Right lobe of liver (tissue), 6 donors: ENCODE data around the gene CRYAB. TPM values are rescaled to one million over a fixed set of nuclear protein-coding genes. Genes with fewer than 3 reads are reported as not detected.

Experiments used
- ATAC-seq, 4 donors: fragments of 200-7000 bp; cut with Tn5 transposase; one replicate each; pipeline ENCODE4 v1.9.1; 2020; ENCODE audit warnings: mild to moderate bottlenecking in 4 of 4, moderate library complexity in 4 of 4
- DNase-seq, 3 donors: peaks; one replicate each; pipeline ENCODE4 v3.0.0-alpha.2; 2020
- H3K27ac ChIP-seq, 3 donors: fragments of 200-600 bp; one replicate each; pipeline ENCODE4 v1.8.0; 2022
- H3K27me3 ChIP-seq, 2 donors: fragments of 200-600 bp; one replicate each; pipeline ENCODE4 v1.8.0; 2022
- H3K36me3 ChIP-seq, 4 donors: fragments of 200-600 bp; sonication (generic) in 1 of 4; one replicate each; pipeline versions ENCODE4 v1.5.1 to v1.8.0; 2017 to 2022; ENCODE audit warnings: control low read depth in 1 of 4
- H3K4me1 ChIP-seq, 4 donors: fragments of 200-600 bp; sonication (generic) in 1 of 4; one replicate each; pipeline versions ENCODE4 v1.5.1 to v1.8.0; 2017 to 2022; ENCODE audit warnings: control low read depth in 1 of 4
- H3K4me3 ChIP-seq, 3 donors: fragments of 200-600 bp; one replicate each; pipeline ENCODE4 v1.8.0; 2022
- H3K9me3 ChIP-seq, 4 donors: fragments of 200-600 bp; sonication (generic) in 1 of 4; one replicate each; pipeline versions ENCODE4 v1.5.1 to v1.8.0; 2017 to 2022; ENCODE audit warnings: control low read depth in 1 of 4
- POLR2A ChIP-seq: fragments of 450-650 bp; IDR thresholded peaks from one replicate; pipeline ENCODE4 v1.6.1; 2017; ENCODE audit warnings: antibody characterized with exemption, mild to moderate bottlenecking
- WGBS: methylation state at CpG from one replicate; pipeline ENCODE4 v1.1.6; 2018; ENCODE audit warnings: low coverage, low lambda C conversion rate; ENCODE audit not compliant: insufficient coverage; ENCODE audit errors: missing lambda C conversion rate; 5-methylcytosine and 5-hydroxymethylcytosine counted together
- intact Hi-C, 2 donors: fragments of 100-400 bp; cut with DNase I; formaldehyde crosslinking; loops; one replicate each; pipeline versions ENCODE4 v1.11.2 to v1.14.1; 2022
- long read RNA-seq: library from polyadenylated mRNA; unstranded; transcript quantifications from one replicate; pipeline ENCODE4 v2.0.0, GENCODE V29; 2019
- total RNA-seq, 6 experiments: library from RNA; depleted of rRNA in 2 of 6; stranded (reverse); fragments of >200 nt in 2 of 6; fragmentation: NEBNext Ultra II Directional in 3 of 6; extraction: Animal tissue kit (Norgen Biotek cat#: 25700) in 3 of 6; gene quantifications; one replicate each; pipeline versions ENCODE4 v1.1.0 to v1.2.4, GENCODE V29; 2016 to 2023
- TF ChIP-seq, protein P1 (sequence below), 4 donors: fragments of 200-600 bp in 3 of 4; fragments of 450-650 bp in 1 of 4; IDR thresholded peaks; one replicate each; pipeline versions ENCODE4 v1.5.1 to v1.8.0; 2016 to 2022; ENCODE audit warnings: antibody characterized with exemption in 4 of 4, mild to moderate bottlenecking in 2 of 4
- donor health status: DM: no; HTN: yes; CAD: no.
- donor health status: DM: no; HTN: no; CAD: no.
- donor health status: DM: no; HTN: no; CAD: no.
- donor health status: DM: no; HTN: yes; CAD: no.
- donor health status: DM: no; HTN: yes; CAD: no.

CRYAB gene, protein sequence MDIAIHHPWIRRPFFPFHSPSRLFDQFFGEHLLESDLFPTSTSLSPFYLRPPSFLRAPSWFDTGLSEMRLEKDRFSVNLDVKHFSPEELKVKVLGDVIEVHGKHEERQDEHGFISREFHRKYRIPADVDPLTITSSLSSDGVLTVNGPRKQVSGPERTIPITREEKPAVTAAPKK
- 10 to 100 TPM in 2 of 6 experiments, 1 to 10 TPM in 4; 3.6 to 10.5 (median 6.7) TPM for total RNA-seq
- long read RNA-seq, partial matches to known transcripts: 0 of 4 reads
- long read RNA-seq, other reads (novel, unspliced or antisense): 0 of 4 reads

DNA sequence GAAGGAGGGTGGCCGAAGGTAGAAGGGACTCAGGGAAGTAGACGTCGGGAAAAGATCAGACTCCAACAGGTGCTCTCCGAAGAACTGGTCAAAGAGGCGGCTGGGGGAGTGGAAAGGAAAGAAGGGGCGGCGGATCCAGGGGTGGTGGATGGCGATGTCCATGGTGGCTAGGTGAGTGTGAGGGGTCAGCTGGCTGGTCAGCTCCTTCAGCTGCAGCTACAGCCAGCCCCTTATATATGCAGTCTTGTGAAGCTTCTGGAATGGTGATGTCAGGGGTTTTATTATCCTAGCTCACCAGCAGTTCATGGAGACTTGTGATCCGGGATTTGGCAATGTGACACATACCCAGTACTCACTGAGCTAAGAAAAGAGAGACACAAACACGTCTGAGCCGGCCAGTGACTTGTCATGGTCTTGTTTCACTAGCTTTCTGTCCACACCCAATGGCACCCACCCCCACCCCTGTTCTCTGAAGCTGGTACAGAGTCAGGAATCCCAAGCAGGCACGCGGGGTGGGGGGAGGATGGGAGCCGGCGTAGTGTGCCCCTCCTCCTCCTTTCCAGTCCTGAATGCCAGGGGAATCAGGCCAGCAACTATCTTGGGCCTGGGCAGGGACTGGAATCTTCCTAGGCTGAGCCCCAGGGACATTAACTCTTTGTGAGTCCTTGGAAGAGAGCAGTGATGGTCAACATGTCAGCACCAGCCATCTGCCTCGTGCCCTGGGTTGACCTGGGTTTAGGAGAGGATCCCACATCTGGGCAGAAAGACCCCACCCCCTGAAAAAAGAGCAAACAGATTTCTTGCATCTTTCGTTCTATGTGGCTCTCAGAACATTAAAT is at the start of gene CRYAB:
Gene CRYAB (minus strand): TSS at position 208 of the 839 bp plus-strand sequence. CDS start 46 bp downstream, at position 162.
- Histone ChIP-seq H3K4me1 (no peaks in the 10 kb centered on the region), H3K27ac (peak within 1 kb of the TSS; percentile 24 to 60 (median 51)), H3K4me3 (peak within 1 kb of the TSS; percentile 7 to 18 (median 7)), H3K27me3 (no peaks in the 10 kb centered on the region), H3K36me3 (no peaks in the 10 kb centered on the region), H3K9me3 (no peaks in the 10 kb centered on the region)
- TF ChIP-seq, protein P1, sequence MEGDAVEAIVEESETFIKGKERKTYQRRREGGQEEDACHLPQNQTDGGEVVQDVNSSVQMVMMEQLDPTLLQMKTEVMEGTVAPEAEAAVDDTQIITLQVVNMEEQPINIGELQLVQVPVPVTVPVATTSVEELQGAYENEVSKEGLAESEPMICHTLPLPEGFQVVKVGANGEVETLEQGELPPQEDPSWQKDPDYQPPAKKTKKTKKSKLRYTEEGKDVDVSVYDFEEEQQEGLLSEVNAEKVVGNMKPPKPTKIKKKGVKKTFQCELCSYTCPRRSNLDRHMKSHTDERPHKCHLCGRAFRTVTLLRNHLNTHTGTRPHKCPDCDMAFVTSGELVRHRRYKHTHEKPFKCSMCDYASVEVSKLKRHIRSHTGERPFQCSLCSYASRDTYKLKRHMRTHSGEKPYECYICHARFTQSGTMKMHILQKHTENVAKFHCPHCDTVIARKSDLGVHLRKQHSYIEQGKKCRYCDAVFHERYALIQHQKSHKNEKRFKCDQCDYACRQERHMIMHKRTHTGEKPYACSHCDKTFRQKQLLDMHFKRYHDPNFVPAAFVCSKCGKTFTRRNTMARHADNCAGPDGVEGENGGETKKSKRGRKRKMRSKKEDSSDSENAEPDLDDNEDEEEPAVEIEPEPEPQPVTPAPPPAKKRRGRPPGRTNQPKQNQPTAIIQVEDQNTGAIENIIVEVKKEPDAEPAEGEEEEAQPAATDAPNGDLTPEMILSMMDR (IDR thresholded peaks at IDR 0.05): no peak
- TF ChIP-seq POLR2A: no peak
- intact Hi-C loops: no loop called here
- ATAC-seq (peak; percentile 54 to 69 (median 56)), DNase-seq (peak in 1 of 3 donors; percentile 52)
- WGBS: 70% methylated on average over 8 of the region's 17 CpGs

DNA sequence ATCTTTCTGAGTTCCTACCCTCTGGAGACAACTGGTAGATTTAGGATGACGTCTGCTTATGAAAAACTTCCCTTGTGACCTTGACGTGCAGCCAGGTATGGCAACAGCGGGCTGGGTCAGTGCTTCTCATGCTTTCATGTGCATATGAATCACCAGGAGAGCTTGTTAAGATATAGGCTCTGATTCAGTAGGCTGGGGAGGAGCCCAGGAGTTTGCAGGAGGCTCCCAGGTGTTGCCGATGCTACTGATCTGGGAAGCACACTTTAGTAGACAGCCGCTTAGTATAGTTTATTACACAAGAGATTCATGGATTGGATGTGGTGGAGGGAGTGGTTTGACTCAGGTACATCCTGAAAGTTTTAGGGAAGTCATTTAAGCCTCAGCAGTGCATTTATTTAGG is 49.3 kb upstream of the CRYAB start:
- no peak overlapping the region for H3K4me3 ChIP-seq
- 38% methylated on average over 5 of the region's 5 CpGs for WGBS
- ATAC-seq: peak; percentile 58 to 94 (median 68)
- intact Hi-C loops: no loop called here
- TF ChIP-seq POLR2A: no peak
- TF ChIP-seq, protein P1 (IDR thresholded peaks at IDR 0.05): no peak
- no peaks in the 10 kb centered on the region for H3K36me3 ChIP-seq
- DNase-seq: peak in 1 of 3 donors; percentile 45
- H3K27me3 ChIP-seq: no peaks in the 10 kb centered on the region
- peak overlapping the region in 1 of 3 donors; percentile 81 for H3K27ac ChIP-seq
- peaks cover 0 to 19% (median 7%) of the 10 kb centered on the region in 4 donors for H3K4me1 ChIP-seq
- H3K9me3 ChIP-seq: no peaks in the 10 kb centered on the region

DNA sequence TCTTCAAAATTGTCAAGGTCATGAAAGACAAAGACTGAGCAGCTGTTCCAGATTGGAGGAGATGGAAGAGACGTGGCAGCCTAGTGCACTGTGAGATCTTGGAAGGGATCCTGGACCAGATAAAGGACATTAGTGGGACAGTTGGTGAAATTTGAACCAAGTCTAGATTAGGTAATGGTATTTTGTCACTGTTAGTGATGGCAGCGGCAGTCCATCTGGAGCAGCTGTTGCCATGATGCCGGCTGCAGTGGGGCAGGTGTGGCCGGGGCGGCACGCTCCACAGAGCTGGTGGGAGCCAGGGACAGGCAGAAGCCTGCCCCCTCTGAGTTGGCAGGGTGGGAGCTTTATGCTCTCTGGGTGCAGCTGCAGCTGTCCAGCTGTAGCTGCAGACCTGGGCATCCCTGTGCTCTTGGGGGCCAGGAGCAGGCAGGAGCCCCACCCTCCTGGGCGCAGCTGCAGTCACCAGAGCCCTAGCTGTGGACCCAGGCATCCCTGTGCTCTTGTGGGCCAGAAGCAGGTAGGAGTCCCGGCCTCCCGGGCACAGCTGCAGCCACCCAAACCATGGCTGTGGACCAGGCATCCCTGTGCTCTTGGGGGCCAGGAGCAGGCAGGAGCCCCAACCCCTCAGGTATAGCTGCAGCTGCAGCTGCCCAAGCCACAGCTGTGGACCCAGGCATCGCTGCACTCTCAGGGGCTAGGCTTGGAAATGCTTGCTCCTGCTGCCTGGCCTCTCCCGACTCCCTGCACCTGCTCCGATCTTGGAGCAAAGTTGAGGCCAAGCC is 46.3 kb upstream of the CRYAB start:
- Histone ChIP-seq H3K4me1 (peaks cover 0 to 19% (median 7%) of the 10 kb centered on the region in 4 donors), H3K4me3 (no peak overlapping the region), H3K27ac (no peak overlapping the region), H3K9me3 (no peaks in the 10 kb centered on the region), H3K36me3 (no peaks in the 10 kb centered on the region), H3K27me3 (no peaks in the 10 kb centered on the region)
- intact Hi-C loops: no loop called here
- no peak for DNase-seq
- TF ChIP-seq, protein P1 (IDR thresholded peaks at IDR 0.05): no peak
- no peak for TF ChIP-seq POLR2A
- ATAC-seq: peak in 2 of 4 donors; percentile 31 to 51
- 69% methylated on average over 2 of the region's 12 CpGs for WGBS

DNA sequence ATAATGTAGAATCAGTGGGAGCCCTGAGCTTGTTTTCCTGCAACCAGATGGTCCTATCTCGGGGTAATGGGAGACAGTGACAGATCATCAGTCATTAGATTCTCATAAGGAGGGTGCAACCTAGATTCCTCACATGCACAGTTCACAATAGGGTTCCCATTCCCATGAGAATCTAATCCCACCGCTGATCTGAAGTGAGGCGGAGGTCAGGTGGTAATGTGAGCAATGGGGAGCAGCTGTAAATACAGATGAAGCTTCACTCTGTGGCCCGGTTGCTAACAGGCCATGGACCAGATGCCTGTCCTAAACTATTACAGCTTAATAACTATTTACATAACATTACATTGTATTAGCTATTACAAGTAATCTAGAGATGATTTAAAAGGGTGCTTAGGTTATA is 42.6 kb upstream of the CRYAB start:
- TF ChIP-seq, protein P1 (IDR thresholded peaks at IDR 0.05): no peak
- no peak for TF ChIP-seq POLR2A

More for the DNA sequence above, 42.6 kb upstream of the CRYAB start:
- no peaks in the 10 kb centered on the region for H3K9me3 ChIP-seq
- H3K27me3 ChIP-seq: no peaks in the 10 kb centered on the region
- H3K4me3 ChIP-seq: no peak overlapping the region
- no peak overlapping the region for H3K27ac ChIP-seq
- ATAC-seq (no peak), DNase-seq (no peak)
- H3K36me3 ChIP-seq: no peaks in the 10 kb centered on the region
- H3K4me1 ChIP-seq: no peaks in the 10 kb centered on the region
- 88% methylated on average over 4 of the region's 4 CpGs for WGBS
- intact Hi-C loops: no loop called here
